HG02588 (cell line): ENCODE measurements around the gene JMJD1C.
"Not testable (repeated sequence)": the region's sequence is repeated elsewhere in the genome, so short reads cannot be mapped to it uniquely, and the experiment has no call there.

ENCODE experiments used
- ATAC-seq: cut with Tn5 transposase; IDR thresholded peaks from one replicate; pipeline ENCODE4 v1.9.1; 2021; ENCODE audit warnings: mild to moderate bottlenecking, moderate library complexity; ENCODE audit not compliant: unreplicated experiment

The JMJD1C gene

DNA sequence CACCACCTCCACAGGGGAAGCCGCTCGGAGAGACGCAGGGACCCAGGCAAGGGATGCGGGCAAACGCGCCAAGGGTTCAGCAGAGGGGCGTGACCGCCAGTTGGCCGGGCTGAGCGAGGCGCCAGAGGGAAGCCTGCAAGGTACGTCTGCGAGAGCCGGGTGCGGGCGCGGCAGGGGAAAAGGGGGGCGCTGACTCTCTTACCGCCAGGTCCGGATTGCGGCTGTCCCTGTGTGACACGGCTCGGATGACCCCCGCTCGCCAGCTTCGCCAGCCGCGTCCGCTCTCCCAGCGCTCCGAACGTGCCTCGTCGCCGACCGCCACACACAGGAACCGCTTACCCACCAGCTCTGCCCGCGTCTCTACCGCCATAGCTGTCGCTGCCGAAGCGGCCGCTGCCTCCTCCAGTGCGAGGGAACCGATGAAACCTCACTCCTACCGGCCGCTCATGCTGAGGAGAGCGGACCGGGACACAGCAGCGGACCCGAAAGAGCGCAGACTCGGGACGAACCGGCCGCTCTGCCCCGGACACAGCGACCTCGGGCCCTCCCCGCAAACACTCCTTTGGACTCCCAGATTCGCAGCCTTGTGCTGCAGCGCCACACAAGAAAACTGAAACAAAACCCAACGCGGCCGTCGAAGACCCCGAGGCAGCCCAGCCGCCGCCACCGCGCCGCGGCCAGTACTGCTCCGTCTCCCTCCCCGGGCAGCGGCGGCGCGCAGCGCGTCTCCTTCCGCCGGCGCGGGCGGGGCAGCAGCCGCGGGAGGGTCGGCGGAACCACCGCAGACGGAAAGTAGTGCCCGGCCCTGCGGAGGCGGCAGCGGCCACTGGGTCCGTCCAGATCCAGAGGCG is at the start of gene JMJD1C:
Gene JMJD1C, minus strand, starts transcription at position 685 of the 851 bp plus-strand sequence. Its CDS starts 315 bp downstream, at position 370.
- ATAC-seq, result peak; percentile 71

DNA sequence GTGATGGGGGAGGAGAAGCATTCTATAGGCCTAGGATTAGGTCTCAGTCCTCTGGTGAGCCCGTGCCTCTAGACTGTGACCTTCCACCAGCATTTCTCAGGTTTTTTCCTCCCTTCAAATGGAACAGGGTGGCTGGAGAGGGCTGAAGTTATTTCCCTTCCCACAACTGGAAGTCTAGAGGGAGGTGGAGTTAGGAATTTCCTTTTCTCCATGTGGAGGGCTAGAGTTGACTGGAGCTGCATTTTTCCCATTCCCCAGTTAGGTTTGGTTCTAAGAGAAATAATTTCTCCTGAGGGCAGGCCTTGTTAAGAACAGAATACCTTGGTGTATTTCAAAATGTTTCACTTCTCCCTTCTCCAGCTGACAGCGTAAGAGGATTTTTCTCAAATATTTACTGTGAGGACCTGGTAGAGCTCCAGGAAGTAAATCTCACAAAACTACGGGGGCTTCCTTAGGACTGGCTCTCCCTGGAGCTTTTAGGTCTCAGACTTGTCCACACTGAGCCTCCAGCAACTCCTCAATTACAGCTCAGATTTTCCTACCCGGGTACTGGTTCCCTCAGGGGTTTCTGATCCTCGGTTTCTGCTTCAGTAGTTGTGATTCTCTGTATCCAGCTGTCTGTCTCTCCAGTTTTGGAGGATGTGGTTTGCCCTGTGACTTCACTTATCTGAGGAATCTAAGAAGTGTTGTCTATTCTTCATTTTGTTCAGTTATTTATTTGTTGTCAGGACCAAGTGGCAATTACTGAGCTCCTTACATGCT is 49.4 kb upstream of the JMJD1C start:
- no peak for ATAC-seq

GRCh38 chr10:63506554-63506953 is 40.8 kb upstream of the JMJD1C start:
- no peak for ATAC-seq

DNA sequence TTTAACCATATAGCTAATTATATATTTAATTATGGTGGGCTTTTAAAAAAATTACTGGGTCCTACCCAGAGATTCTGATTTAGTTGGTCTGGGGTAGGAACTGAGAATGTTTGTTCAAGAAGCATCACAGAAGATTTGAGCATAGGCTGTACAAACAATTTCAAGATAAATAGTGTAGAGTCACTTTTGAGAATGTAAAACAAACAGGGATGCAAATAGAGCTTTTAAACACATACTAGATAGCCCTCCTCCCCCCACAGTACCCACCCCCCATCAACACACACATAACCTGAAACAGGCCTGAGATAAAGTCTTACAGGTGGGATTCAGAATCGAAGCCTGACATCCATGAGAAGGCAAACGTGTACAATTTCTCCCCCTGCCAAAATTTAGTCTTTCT is 39.8 kb upstream of the JMJD1C start:
- ATAC-seq, result no peak

- no peak for ATAC-seq
Measured at GRCh38 chr10:63504145-63504881, 38.5 kb upstream of the JMJD1C start.

GRCh38 chr10:63503395-63503794 is 37.6 kb upstream of the JMJD1C start:
- ATAC-seq, result no peak

- no peak for ATAC-seq
Measured at GRCh38 chr10:63502832-63503231, 37.1 kb upstream of the JMJD1C start.

- no peak for ATAC-seq
Measured at GRCh38 chr10:63501954-63502353, 36.2 kb upstream of the JMJD1C start.

GRCh38 chr10:63500551-63500950 is 34.8 kb upstream of the JMJD1C start:
- not testable (repeated sequence) for ATAC-seq

DNA sequence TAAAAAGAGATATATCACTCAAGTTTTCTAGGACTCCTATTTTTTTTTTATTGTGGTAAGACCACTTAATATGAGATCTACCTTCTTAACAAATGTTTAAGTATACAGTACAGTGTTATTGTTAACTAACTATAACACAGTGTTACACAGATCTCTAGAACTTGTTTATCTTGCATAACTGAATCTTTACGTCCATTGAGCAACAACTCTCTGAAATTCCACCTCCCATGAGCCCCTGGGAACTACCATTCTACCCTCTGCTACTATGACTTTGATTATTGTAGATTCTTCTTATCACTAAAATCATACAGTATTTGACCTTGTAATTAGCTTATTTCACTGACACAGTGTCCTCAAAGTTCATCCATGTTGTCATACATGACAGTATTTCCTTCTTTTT is 32.9 kb upstream of the JMJD1C start:
- no peak for ATAC-seq

DNA sequence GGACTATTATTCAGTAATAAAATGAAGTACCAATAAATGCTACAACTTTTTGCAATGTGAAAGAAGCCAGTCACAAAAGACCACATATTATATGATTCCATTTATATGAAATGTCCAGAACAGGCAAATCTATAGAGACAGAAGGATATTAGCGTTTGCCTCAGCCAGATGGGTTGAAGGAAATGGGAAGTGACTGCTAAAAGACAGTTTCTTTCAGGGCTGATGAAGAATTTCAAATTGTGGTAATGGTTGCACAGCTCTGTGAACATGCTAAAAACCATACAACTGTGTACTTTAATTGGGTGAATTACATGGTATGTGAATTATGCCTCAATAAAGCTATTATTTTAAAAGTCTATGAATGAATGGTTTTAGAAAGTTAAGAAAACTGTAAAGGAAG is 31.5 kb upstream of the JMJD1C start:
- ATAC-seq, result no peak

- ATAC-seq, result no peak
Measured at GRCh38 chr10:63496561-63496960, 30.8 kb upstream of the JMJD1C start.

DNA sequence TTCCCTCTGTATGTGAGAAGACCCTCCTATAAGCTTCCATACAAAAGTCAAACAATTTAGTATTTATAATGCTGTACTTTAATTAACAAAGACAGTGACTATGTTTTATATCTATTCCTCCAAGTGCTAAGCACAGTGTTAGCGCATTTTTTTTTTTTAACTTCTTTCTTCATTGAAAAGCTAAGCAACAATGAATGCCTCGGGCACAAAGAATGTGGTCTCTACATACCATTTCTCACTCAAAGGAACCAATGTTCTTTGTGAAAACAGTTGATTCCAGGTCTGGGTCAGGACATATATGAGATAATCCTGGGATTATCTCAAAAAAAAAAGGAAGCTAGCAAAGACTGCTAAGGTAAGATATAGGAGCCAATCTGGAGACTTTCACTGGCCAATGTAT is 29.2 kb upstream of the JMJD1C start:
- no peak for ATAC-seq

- no peak for ATAC-seq
Measured at GRCh38 chr10:63493004-63493403, 27.2 kb upstream of the JMJD1C start.

DNA sequence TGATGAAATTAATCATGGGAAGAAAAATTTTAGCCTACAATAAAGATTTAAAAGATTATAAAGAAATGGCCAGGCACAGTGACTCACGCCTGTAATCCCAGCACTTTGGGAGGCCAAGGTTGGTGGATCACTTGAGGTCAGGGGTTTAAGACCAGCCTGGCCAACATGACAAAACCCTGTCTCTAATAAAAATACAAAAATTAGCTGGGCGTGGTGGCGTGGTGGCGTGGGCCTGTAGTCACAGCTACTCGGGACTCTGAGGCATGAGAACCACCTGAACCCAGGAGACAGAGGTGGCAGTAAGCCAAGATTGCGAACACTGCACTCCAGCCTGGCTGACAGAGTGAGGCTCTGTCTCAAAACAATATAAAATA is 26.5 kb upstream of the JMJD1C start:
- ATAC-seq, result not testable (repeated sequence)

DNA sequence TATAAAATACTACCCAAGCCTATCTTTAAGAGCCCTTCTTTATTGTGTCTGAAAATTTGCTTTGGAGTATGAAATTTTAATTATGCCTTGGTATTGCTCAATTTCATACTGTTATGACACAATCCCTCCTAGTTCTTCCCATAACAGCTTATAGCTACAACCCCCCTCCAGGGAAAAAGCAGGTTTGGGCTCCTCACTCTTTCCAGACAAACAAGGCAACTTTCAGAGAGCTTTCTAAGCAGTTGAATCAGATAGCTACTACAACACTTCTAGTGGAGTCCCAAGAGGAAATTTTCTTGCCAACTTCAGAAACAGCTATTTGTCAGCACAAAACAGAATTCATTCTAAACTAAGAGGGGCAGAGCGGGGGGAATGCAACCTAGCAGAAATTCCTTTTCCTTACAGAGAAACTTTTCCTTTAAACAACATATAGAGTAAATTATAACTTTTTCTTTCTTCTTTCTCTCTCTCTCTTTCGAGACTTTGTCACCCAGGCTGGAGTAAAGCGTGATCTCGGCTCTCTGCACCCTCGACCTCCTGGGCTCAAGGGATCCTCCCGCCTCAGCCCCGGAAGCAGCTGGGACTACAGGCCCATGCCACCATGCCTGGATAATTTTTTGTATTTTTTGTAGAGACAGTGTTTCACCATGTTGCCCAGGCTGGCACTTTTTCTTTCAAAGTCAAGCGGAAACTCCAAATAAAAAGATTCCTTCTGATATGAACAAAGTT is 26.0 kb upstream of the JMJD1C start:
- no peak for ATAC-seq

- no peak for ATAC-seq
Measured at GRCh38 chr10:63489838-63490237, 24.1 kb upstream of the JMJD1C start.

DNA sequence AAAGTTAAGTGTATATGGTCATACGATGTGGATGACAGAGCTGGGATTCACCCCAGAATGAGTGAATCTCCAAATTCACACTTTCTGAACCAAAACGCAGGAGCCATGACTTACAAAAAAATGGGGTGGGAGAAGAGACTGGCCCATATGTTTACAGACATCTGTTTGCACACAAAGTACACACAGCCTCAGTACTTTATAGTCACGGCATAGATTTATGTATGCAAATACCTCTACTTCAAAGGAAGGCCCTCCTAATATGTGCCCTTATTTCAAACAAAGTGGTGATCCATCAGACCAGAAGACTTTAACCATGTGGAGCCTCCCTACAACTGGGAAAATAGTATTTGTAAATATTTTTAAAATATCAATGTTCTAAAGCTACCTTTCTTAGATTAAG is 22.2 kb upstream of the JMJD1C start:
- no peak for ATAC-seq

- no peak for ATAC-seq
Measured at GRCh38 chr10:63483983-63484382, 18.2 kb upstream of the JMJD1C start.

GRCh38 chr10:63481815-63482421 is 16.1 kb upstream of the JMJD1C start:
- ATAC-seq, result no peak
